Right lobe of liver (tissue), 6 donors: ENCODE data around the gene STRN4. TPM values are rescaled to one million over a fixed set of nuclear protein-coding genes. Genes with fewer than 3 reads are reported as not detected.
A peak's percentile ranks its signal among the peaks of the same experiment; 100 is the strongest.
"Not testable (repeated sequence)": the region's sequence is repeated elsewhere in the genome, so short reads cannot be mapped to it uniquely, and the experiment has no call there.

ENCODE experiments used
- ATAC-seq, 4 donors: fragments of 200-7000 bp; cut with Tn5 transposase; one replicate each; pipeline ENCODE4 v1.9.1; 2020; ENCODE audit warnings: mild to moderate bottlenecking in 4 of 4, moderate library complexity in 4 of 4
- DNase-seq, 3 donors: peaks; one replicate each; pipeline ENCODE4 v3.0.0-alpha.2; 2020
- H3K27ac ChIP-seq, 3 donors: fragments of 200-600 bp; one replicate each; pipeline ENCODE4 v1.8.0; 2022
- H3K27me3 ChIP-seq, 2 donors: fragments of 200-600 bp; one replicate each; pipeline ENCODE4 v1.8.0; 2022
- H3K36me3 ChIP-seq, 4 donors: fragments of 200-600 bp; sonication (generic) in 1 of 4; one replicate each; pipeline versions ENCODE4 v1.5.1 to v1.8.0; 2017 to 2022; ENCODE audit warnings: control low read depth in 1 of 4
- H3K4me1 ChIP-seq, 4 donors: fragments of 200-600 bp; sonication (generic) in 1 of 4; one replicate each; pipeline versions ENCODE4 v1.5.1 to v1.8.0; 2017 to 2022; ENCODE audit warnings: control low read depth in 1 of 4
- H3K4me3 ChIP-seq, 3 donors: fragments of 200-600 bp; one replicate each; pipeline ENCODE4 v1.8.0; 2022
- H3K9me3 ChIP-seq, 4 donors: fragments of 200-600 bp; sonication (generic) in 1 of 4; one replicate each; pipeline versions ENCODE4 v1.5.1 to v1.8.0; 2017 to 2022; ENCODE audit warnings: control low read depth in 1 of 4
- POLR2A ChIP-seq: fragments of 450-650 bp; IDR thresholded peaks from one replicate; pipeline ENCODE4 v1.6.1; 2017; ENCODE audit warnings: antibody characterized with exemption, mild to moderate bottlenecking
- WGBS: methylation state at CpG from one replicate; pipeline ENCODE4 v1.1.6; 2018; ENCODE audit warnings: low coverage, low lambda C conversion rate; ENCODE audit not compliant: insufficient coverage; ENCODE audit errors: missing lambda C conversion rate; 5-methylcytosine and 5-hydroxymethylcytosine counted together
- intact Hi-C, 2 donors: fragments of 100-400 bp; cut with DNase I; formaldehyde crosslinking; loops; one replicate each; pipeline versions ENCODE4 v1.11.2 to v1.14.1; 2022
- total RNA-seq, 6 experiments: library from RNA; depleted of rRNA in 2 of 6; stranded (reverse); fragments of >200 nt in 2 of 6; fragmentation: NEBNext Ultra II Directional in 3 of 6; extraction: Animal tissue kit (Norgen Biotek cat#: 25700) in 3 of 6; gene quantifications; one replicate each; pipeline versions ENCODE4 v1.1.0 to v1.2.4, GENCODE V29; 2016 to 2023
- TF ChIP-seq, protein P1 (sequence below), 4 donors: fragments of 200-600 bp in 3 of 4; fragments of 450-650 bp in 1 of 4; IDR thresholded peaks; one replicate each; pipeline versions ENCODE4 v1.5.1 to v1.8.0; 2016 to 2022; ENCODE audit warnings: antibody characterized with exemption in 4 of 4, mild to moderate bottlenecking in 2 of 4
- donor health status: DM: no; HTN: yes; CAD: no.
- donor health status: DM: no; HTN: no; CAD: no.
- donor health status: DM: no; HTN: no; CAD: no.
- donor health status: DM: no; HTN: yes; CAD: no.
- donor health status: DM: no; HTN: yes; CAD: no.

The STRN4 gene
- total RNA-seq, 6 experiments from 2014 or later: 16.9 to 28.1 (median 23.7) TPM

DNA sequence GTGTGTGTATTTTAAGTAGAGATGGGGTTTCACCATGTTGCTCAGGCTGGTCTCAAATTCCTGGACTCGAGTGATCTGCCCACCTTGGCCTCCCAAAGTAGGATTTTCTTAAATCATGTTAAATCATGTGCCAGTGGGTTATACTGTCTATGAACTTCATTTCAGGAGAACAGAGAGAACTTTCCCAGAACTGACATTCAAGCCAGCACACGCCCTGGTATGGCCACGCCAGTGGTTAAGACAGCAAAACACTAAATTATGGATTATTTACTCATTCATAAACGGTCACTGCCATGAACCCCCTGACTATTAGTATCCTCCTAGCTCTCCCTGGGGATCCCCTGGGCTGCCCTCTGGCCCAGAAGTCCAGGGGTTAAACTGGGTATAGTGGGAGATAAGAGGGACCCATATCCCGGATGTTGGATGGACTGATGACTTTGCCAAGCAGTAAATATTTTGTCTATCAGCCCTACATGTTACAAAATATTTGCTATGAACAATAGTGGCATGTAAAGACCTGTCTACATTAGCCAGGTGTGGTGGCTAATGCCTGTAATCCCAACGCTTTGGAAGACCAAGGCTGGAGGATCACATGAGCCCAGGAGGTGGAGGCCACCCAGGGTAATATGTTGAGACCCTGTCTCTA, 16.1 kb upstream of the STRN4 start:
- TF ChIP-seq, protein P1, sequence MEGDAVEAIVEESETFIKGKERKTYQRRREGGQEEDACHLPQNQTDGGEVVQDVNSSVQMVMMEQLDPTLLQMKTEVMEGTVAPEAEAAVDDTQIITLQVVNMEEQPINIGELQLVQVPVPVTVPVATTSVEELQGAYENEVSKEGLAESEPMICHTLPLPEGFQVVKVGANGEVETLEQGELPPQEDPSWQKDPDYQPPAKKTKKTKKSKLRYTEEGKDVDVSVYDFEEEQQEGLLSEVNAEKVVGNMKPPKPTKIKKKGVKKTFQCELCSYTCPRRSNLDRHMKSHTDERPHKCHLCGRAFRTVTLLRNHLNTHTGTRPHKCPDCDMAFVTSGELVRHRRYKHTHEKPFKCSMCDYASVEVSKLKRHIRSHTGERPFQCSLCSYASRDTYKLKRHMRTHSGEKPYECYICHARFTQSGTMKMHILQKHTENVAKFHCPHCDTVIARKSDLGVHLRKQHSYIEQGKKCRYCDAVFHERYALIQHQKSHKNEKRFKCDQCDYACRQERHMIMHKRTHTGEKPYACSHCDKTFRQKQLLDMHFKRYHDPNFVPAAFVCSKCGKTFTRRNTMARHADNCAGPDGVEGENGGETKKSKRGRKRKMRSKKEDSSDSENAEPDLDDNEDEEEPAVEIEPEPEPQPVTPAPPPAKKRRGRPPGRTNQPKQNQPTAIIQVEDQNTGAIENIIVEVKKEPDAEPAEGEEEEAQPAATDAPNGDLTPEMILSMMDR (IDR thresholded peaks at IDR 0.05): no peak
- no peak for TF ChIP-seq POLR2A
- 67% methylated on average over 4 of the region's 6 CpGs for WGBS

DNA sequence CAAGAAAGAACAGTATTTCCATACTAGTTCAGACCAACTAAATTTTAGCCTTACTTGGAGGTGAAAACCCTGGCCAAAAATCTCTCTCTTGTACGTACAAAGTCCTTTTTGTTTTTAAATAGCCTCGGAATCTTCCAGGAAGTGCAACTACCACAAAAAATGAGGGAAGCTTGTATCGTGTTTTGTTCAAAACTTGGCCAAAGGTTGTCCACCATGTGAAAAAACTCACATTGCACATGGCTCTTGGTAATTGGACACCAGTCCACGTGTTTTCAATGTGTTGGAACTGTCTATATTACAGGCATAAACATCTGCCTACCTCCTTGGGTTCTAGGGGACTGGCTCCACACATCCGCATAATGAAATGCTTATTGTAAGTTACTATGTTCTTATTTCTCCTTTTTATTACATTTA, 15.2 kb upstream of the STRN4 start:
- intact Hi-C loops: no loop called here
- no peak overlapping the region for H3K4me3 ChIP-seq
- no peaks in the 10 kb centered on the region for H3K36me3 ChIP-seq
- no peaks in the 10 kb centered on the region for H3K9me3 ChIP-seq
- H3K27ac ChIP-seq: peak overlapping the region in 1 of 3 donors; percentile 36
- no peaks in the 10 kb centered on the region for H3K27me3 ChIP-seq
- H3K4me1 ChIP-seq: peaks cover 0 to 12% (median 0%) of the 10 kb centered on the region in 4 donors
- no peak for TF ChIP-seq POLR2A
- TF ChIP-seq, protein P1 (IDR thresholded peaks at IDR 0.05): no peak
- WGBS: 33% methylated on average over 5 of the region's 5 CpGs
- ATAC-seq: peak in 2 of 4 donors; percentile 23 to 72
- DNase-seq: no peak

More for the DNA sequence above, 16.1 kb upstream of the STRN4 start:
- no peak for ATAC-seq
- no peaks in the 10 kb centered on the region for H3K36me3 ChIP-seq
- no peak overlapping the region for H3K4me3 ChIP-seq
- intact Hi-C loops: no loop called here
- H3K27ac ChIP-seq: no peak overlapping the region
- peaks cover 0 to 12% (median 0%) of the 10 kb centered on the region in 4 donors for H3K4me1 ChIP-seq
- no peaks in the 10 kb centered on the region for H3K9me3 ChIP-seq
- DNase-seq: no peak
- H3K27me3 ChIP-seq: no peaks in the 10 kb centered on the region

DNA sequence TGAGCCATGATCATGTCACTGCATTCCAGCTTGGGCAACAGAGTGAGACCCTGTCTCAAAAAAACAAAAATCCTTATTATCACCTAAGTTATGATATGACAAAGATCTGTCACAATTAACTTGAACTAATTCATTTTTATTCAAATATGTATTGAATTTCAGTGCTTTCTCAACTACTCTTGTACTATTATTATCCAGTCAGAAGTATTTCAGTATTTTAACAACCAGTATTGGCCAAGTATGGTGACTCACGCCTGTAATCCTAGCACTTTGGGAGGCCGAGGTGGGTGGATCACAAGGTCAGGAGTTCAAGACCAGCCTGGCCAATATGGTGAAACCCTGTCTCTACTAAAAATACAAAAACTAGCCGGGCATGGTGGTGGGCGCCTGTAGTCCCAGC, 14.6 kb upstream of the STRN4 start:
- H3K36me3 ChIP-seq, H3K27me3 ChIP-seq, intact Hi-C loops, H3K4me3 ChIP-seq, DNase-seq, ATAC-seq, H3K9me3 ChIP-seq, H3K27ac ChIP-seq: not testable (repeated sequence)
- 63% methylated on average over 4 of the region's 4 CpGs for WGBS
- H3K4me1 ChIP-seq: peaks cover 0 to 12% (median 0%) of the 10 kb centered on the region in 4 donors

DNA sequence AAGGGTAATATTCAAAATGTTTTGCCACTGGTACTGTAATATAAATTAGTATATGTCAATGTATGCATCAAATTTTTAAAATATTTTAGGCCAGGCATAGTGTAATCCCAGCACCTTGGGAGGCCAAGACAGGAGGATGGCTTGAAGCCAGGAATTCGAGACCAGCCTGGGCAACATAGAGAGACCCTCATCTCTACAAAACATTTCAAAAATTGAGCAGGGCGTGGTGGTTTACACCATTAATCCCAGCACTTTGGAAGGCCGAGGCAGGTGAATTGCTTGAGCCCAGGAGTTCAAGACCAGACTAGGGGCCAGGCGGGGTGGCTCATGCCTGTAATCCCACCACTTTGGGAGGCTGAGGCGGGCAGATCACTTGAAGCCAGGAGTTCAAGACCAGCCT, 14.1 kb upstream of the STRN4 start:
- TF ChIP-seq POLR2A: no peak
- TF ChIP-seq, protein P1 (IDR thresholded peaks at IDR 0.05): no peak
- Histone ChIP-seq H3K27ac (no peak overlapping the region), H3K9me3 (no peaks in the 10 kb centered on the region), H3K4me1 (peaks cover 0 to 12% (median 0%) of the 10 kb centered on the region in 4 donors), H3K4me3 (no peak overlapping the region), H3K36me3 (no peaks in the 10 kb centered on the region), H3K27me3 (no peaks in the 10 kb centered on the region)
- no peak for DNase-seq
- 80% methylated on average over 2 of the region's 5 CpGs for WGBS
- intact Hi-C loops: no loop called here
- ATAC-seq: no peak

DNA sequence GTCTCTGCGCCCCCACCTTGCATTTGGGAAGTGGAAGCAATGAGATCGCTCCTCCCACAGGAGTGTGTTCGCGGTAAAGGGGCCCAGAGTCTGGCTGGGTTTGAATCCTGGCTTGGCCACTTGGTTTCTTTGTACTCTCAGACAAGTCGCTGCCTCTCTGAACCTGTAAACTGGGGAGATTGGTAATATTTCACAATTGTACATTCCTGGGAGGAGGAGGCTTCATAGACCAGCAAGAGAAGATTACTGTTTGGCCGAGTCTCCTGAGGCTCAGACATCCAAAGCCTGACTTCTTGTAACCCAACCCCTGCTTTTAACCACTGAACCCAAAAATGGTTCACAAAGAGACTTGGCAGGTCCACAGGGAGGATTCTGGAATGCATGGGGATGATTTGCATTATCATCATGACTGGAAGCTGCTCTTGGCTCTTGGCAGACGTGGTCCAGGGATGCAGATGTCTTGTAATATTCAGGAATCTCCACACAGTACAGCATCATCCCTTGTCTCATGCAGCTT, 13.6 kb upstream of the STRN4 start:
- ATAC-seq: no peak
- H3K36me3 ChIP-seq: no peaks in the 10 kb centered on the region
- DNase-seq: no peak
- TF ChIP-seq, protein P1 (IDR thresholded peaks at IDR 0.05): no peak
- no peak for TF ChIP-seq POLR2A
- H3K4me3 ChIP-seq: no peak overlapping the region
- H3K4me1 ChIP-seq: peaks cover 0 to 12% (median 0%) of the 10 kb centered on the region in 4 donors
- WGBS: 60% methylated on average over 5 of the region's 7 CpGs
- H3K9me3 ChIP-seq: no peaks in the 10 kb centered on the region
- no peak overlapping the region for H3K27ac ChIP-seq
- no peaks in the 10 kb centered on the region for H3K27me3 ChIP-seq
- intact Hi-C loops: loop anchor here (5.0 to 10.0 kb wide), 2 partner anchors 82 to 235 kb away; no protein-coding TSS in a partner anchor
